Neutrophil (primary cell): Measurements from ENCODE around the gene CCL5.

Experiments
- H3K27ac ChIP-seq: fragments of 200-600 bp; sonication (generic); 2 replicates; pipeline ENCODE4 v1.5.1; 2016; ENCODE audit warnings: mild to moderate bottlenecking, moderate library complexity
- H3K27me3 ChIP-seq: fragments of 200-600 bp; sonication (generic); 2 replicates; pipeline ENCODE4 v1.6.0; 2016; ENCODE audit warnings: mild to moderate bottlenecking
- H3K36me3 ChIP-seq: fragments of 200-600 bp; sonication (generic); 2 replicates; pipeline ENCODE4 v1.5.1; 2017
- H3K4me1 ChIP-seq, 2 experiments: fragments of 200-600 bp in 1 of 2; sonication (generic) in 1 of 2; 1 replicate in 1 of 2; 2 replicates in 1 of 2; pipeline versions ENCODE4 v1.5.1 to v1.6.1; 2013 to 2016; ENCODE audit warnings: low read depth in 1 of 2, low read length in 1 of 2, mild to moderate bottlenecking in 1 of 2, moderate library complexity in 1 of 2; ENCODE audit not compliant: control insufficient read depth in 1 of 2, insufficient read depth in 1 of 2
- H3K4me3 ChIP-seq, 2 experiments: fragments of 200-600 bp in 1 of 2; sonication (generic) in 1 of 2; 1 replicate in 1 of 2; 2 replicates in 1 of 2; pipeline ENCODE4 v1.5.1; 2013 to 2016; ENCODE audit warnings: low read depth in 1 of 2, low read length in 1 of 2, mild to moderate bottlenecking in 1 of 2, moderate library complexity in 1 of 2
- H3K9me3 ChIP-seq: fragments of 200-600 bp; sonication (generic); 2 replicates; pipeline ENCODE4 v1.5.1; 2016
- TF ChIP-seq, protein P1 (sequence below): fragments of 200-600 bp; sonication (generic); IDR thresholded peaks from 2 replicates; pipeline ENCODE4 v1.5.1; 2016; ENCODE audit warnings: antibody characterized with exemption

Gene CCL5

DNA sequence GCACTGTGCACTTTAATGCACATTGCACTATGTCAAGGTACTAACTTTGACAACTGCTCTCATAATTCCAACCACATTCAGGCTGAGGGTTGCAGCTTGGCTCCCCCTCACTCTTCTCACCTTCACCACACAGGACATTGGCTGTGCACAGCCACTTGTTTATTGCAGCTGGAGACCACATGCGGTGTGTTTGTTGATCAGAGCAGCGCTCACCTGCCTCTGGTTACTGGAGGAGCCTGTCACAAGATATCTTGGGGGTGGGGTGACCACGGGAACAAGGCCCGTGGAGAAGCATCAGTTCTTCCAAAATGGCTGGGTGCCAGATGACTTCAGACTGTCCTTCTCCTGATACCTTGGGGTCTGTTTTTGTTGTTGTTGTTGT is 10.6 kb upstream of the CCL5 start:
- no peak overlapping the region for H3K27ac ChIP-seq
- TF ChIP-seq, protein P1, sequence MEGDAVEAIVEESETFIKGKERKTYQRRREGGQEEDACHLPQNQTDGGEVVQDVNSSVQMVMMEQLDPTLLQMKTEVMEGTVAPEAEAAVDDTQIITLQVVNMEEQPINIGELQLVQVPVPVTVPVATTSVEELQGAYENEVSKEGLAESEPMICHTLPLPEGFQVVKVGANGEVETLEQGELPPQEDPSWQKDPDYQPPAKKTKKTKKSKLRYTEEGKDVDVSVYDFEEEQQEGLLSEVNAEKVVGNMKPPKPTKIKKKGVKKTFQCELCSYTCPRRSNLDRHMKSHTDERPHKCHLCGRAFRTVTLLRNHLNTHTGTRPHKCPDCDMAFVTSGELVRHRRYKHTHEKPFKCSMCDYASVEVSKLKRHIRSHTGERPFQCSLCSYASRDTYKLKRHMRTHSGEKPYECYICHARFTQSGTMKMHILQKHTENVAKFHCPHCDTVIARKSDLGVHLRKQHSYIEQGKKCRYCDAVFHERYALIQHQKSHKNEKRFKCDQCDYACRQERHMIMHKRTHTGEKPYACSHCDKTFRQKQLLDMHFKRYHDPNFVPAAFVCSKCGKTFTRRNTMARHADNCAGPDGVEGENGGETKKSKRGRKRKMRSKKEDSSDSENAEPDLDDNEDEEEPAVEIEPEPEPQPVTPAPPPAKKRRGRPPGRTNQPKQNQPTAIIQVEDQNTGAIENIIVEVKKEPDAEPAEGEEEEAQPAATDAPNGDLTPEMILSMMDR: no peak
- H3K4me1 ChIP-seq: peaks cover 0 to 1% of the 10 kb centered on the region in 2 experiments
- no peak overlapping the region for H3K4me3 ChIP-seq
- H3K27me3 ChIP-seq: no peaks in the 10 kb centered on the region
- H3K9me3 ChIP-seq: no peaks in the 10 kb centered on the region
- no peaks in the 10 kb centered on the region for H3K36me3 ChIP-seq

DNA sequence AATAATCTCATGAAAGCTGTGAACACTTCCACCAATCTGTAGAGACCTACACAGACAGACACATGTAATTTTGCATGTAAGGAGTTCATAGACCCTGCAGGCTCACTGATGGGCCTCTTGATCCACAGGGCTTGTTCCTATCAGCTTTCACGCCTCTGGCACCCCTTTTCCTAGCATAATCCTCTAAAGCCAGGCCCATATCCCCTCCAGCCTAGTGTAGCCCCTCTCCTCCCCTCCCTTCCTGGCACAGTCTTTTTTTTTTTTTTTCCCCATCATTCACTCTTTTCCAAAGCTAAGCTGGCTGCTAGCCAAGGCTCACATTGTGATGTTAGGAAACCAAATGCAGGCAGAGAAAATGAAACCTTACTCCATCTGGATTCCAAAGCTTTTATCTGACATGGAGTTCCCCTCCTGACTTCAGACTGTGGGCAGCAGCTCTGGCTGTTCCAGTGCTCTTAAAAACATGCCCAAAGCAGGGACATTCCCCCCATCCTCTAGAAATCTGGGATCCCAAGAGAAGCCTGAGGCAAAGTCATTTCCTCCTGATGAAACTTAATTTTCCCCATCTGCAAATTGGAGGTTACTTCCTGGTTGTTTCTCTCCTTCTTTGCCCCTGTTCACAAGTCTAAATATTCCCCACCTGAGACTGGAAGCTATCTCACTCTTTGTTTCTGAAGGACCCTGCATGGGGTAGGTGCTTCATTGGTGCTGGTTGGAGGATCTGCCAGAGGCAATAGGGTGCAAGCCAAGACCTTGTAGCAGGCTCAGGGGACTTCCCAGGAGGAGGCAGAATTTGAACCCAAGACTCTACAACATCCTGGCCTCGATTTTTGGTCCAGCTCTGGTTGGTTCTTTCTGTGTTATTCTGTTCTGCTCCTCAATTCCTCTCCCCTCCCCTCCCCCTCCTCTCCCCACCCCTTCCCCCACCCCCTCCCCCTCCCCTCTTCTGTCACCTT is 9.9 kb upstream of the CCL5 start:
- TF ChIP-seq, protein P1: no peak
- H3K4me3 ChIP-seq: no peak overlapping the region
- no peaks in the 10 kb centered on the region for H3K36me3 ChIP-seq
- H3K4me1 ChIP-seq: no peaks in the 10 kb centered on the region
- no peaks in the 10 kb centered on the region for H3K27me3 ChIP-seq
- no peak overlapping the region for H3K27ac ChIP-seq
- H3K9me3 ChIP-seq: no peaks in the 10 kb centered on the region

GRCh38 chr17:35889241-35889640 is 9.1 kb upstream of the CCL5 start:
- Histone ChIP-seq H3K27me3 (no peaks in the 10 kb centered on the region), H3K4me3 (no peak overlapping the region), H3K4me1 (no peaks in the 10 kb centered on the region), H3K36me3 (no peaks in the 10 kb centered on the region), H3K27ac (no peak overlapping the region), H3K9me3 (no peaks in the 10 kb centered on the region)
- TF ChIP-seq, protein P1: no peak

DNA sequence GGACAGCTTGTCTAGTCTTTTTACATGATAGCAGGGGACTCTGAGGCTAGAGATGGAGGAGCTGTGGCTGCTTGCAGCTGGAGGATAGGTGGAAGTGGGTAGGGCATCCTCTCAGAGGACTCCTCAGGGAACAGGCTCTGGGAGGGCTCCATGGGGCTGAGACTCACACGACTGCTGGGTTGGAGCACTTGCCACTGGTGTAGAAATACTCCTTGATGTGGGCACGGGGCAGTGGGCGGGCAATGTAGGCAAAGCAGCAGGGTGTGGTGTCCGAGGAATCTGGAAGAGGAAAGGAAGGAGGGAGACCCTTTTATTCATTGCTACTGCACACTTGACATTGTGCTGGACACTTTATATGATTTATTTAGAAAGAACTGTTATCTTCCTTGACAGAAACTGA is 1.8 kb downstream of the CCL5 start:
- no peak overlapping the region for H3K27ac ChIP-seq
- TF ChIP-seq, protein P1: no peak
- no peaks in the 10 kb centered on the region for H3K9me3 ChIP-seq
- no peak overlapping the region for H3K4me3 ChIP-seq
- no peaks in the 10 kb centered on the region for H3K27me3 ChIP-seq
- H3K36me3 ChIP-seq: no peaks in the 10 kb centered on the region
- H3K4me1 ChIP-seq: no peaks in the 10 kb centered on the region

GRCh38 chr17:35877345-35878029 is 2.7 kb downstream of the CCL5 start:
- Histone ChIP-seq H3K27me3 (no peaks in the 10 kb centered on the region), H3K9me3 (no peaks in the 10 kb centered on the region), H3K4me1 (no peaks in the 10 kb centered on the region), H3K4me3 (no peak overlapping the region), H3K36me3 (no peaks in the 10 kb centered on the region), H3K27ac (no peak overlapping the region)
- TF ChIP-seq, protein P1: no peak
